ENCODE results near the gene NRXN3.

DNA sequence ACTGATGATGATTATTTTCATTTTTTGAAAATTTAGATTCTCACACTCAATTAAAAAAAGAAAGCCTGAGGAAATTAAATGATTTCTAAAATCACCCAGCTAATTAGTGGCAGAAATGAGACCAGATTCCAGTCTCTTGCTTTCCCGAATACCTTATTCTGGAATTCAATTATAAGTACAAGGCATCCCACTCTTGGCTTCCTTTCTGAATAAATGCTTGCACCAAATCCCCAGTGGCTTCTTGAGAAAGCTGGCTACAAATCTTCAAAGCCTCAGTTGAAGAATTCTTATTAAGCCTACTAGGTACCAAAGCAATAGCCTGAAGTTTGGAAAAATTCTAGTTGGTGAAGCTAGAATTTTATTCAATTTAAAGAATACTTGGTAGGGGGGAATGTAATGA is 1564.5 kb downstream of the NRXN3 start:
- TF ChIP-seq RAD21 (IDR thresholded peaks at IDR 0.05; ENCODE audit: low read depth): no peak
- no peak for TF ChIP-seq CTCF (IDR thresholded peaks at IDR 0.05 in 2 of 3, conservative IDR thresholded peaks at IDR 0.05 in 1 of 3; ENCODE audit: borderline replicate concordance in 1 of 3, insufficient read depth in 1 of 3, low read depth in 2 of 3, low read length in 2 of 3)
- no peak for TF ChIP-seq MAX (IDR thresholded peaks at IDR 0.05)

Measured in HCT116 (cell line).